Loucy (cell line): ENCODE results near the gene FBP2.

Source experiments
- H2AFZ ChIP-seq: fragments of 200-600 bp; sonication (generic); 2 replicates; pipeline ENCODE4 v1.6.0; 2016; ENCODE audit warnings: antibody characterized with exemption, mild to moderate bottlenecking, low read length, moderate library complexity
- H3F3A ChIP-seq: fragments of 200-600 bp; 2 replicates; pipeline ENCODE4 v1.6.0; 2016; ENCODE audit warnings: antibody characterized with exemption, low read depth, mild to moderate bottlenecking
- H3K27me3 ChIP-seq: fragments of 200-600 bp; sonication (generic); 2 replicates; pipeline ENCODE4 v1.6.1; 2014; ENCODE audit warnings: low read length, mild to moderate bottlenecking; ENCODE audit not compliant: insufficient read depth, poor library complexity, severe bottlenecking
- H3K36me3 ChIP-seq: fragments of 200-600 bp; sonication (generic); 2 replicates; pipeline ENCODE4 v1.6.1; 2016; ENCODE audit warnings: low read length; ENCODE audit not compliant: insufficient read depth
- H3K4me1 ChIP-seq: fragments of 200-600 bp; sonication (generic); 2 replicates; pipeline ENCODE4 v1.5.1; 2014; ENCODE audit warnings: low read length, mild to moderate bottlenecking; ENCODE audit not compliant: insufficient read depth, poor library complexity, severe bottlenecking
- H3K4me2 ChIP-seq: fragments of 200-600 bp; sonication (generic); 2 replicates; pipeline ENCODE4 v1.6.0; 2014; ENCODE audit warnings: antibody characterized with exemption, low read length, low read depth, mild to moderate bottlenecking; ENCODE audit not compliant: poor library complexity, severe bottlenecking
- H3K4me3 ChIP-seq: fragments of 200-600 bp; sonication (generic); 2 replicates; pipeline ENCODE4 v1.5.1; 2014; ENCODE audit warnings: low read length, mild to moderate bottlenecking, mixed read lengths; ENCODE audit not compliant: poor library complexity, severe bottlenecking
- H3K79me2 ChIP-seq: fragments of 200-600 bp; sonication (generic); 2 replicates; pipeline ENCODE4 v1.6.1; 2014; ENCODE audit warnings: low read length; ENCODE audit not compliant: insufficient read depth
- H3K9ac ChIP-seq: fragments of 200-600 bp; sonication (generic); 2 replicates; pipeline ENCODE4 v1.6.0; 2014; ENCODE audit warnings: mild to moderate bottlenecking, low read depth, low read length, moderate library complexity; ENCODE audit not compliant: poor library complexity, severe bottlenecking
- H3K9me2 ChIP-seq: fragments of 200-600 bp; sonication (generic); replicated peaks from 2 replicates; pipeline ENCODE4 v1.6.1; 2016; ENCODE audit warnings: low read depth, low read length, mixed read lengths
- H3K9me3 ChIP-seq: fragments of 200-600 bp; sonication (generic); 2 replicates; pipeline ENCODE4 v1.6.1; 2014; ENCODE audit warnings: mild to moderate bottlenecking, antibody characterized with exemption, low read length, low read depth; ENCODE audit not compliant: insufficient read depth
- H4K20me1 ChIP-seq: fragments of 200-600 bp; sonication (generic); 2 replicates; pipeline ENCODE4 v1.6.0; 2014; ENCODE audit warnings: antibody characterized with exemption, low read length, mild to moderate bottlenecking; ENCODE audit not compliant: insufficient read depth, poor library complexity, severe bottlenecking
- CTCF ChIP-seq: fragments of 200-600 bp; sonication (generic); conservative IDR thresholded peaks from 2 replicates; pipeline ENCODE4 v1.5.1; 2014; ENCODE audit warnings: mild to moderate bottlenecking, antibody characterized with exemption, low read length
- EZH2phosphoT487 ChIP-seq: fragments of 200-600 bp; IDR thresholded peaks from 2 replicates; pipeline ENCODE4 v1.6.1; 2018; ENCODE audit warnings: antibody characterized with exemption, mild to moderate bottlenecking, moderate library complexity, borderline replicate concordance

FBP2 gene

GRCh38 chr9:94563548-94563947 lies 30.1 kb downstream of the FBP2 start:
- no peaks in the 10 kb centered on the region for H3K9me2 ChIP-seq
- no peaks in the 10 kb centered on the region for H3K27me3 ChIP-seq
- no peak overlapping the region for H2AFZ ChIP-seq
- no peaks in the 10 kb centered on the region for H3K36me3 ChIP-seq
- no peak overlapping the region for H3K4me2 ChIP-seq
- no peaks in the 10 kb centered on the region for H3K4me1 ChIP-seq
- TF ChIP-seq CTCF (peak; percentile 42; the same call in 1 of the 2 replicates), EZH2phosphoT487 (no peak)
- no peaks in the 10 kb centered on the region for H3F3A ChIP-seq
- H4K20me1 ChIP-seq = no peaks in the 10 kb centered on the region
- H3K79me2 ChIP-seq = no peaks in the 10 kb centered on the region
- H3K4me3 ChIP-seq = no peak overlapping the region
- no peaks in the 10 kb centered on the region for H3K9me3 ChIP-seq
- no peak overlapping the region for H3K9ac ChIP-seq

- Histone ChIP-seq H3K4me1 (no peaks in the 10 kb centered on the region), H3K4me2 (no peak overlapping the region), H3K4me3 (no peak overlapping the region), H4K20me1 (no peaks in the 10 kb centered on the region), H3K27me3 (peaks cover 5% of the 10 kb centered on the region), H3K9me2 (no peaks in the 10 kb centered on the region), H3K9ac (no peak overlapping the region), H3K9me3 (no peaks in the 10 kb centered on the region), H2AFZ (no peak overlapping the region), H3F3A (no peaks in the 10 kb centered on the region), H3K79me2 (no peaks in the 10 kb centered on the region), H3K36me3 (no peaks in the 10 kb centered on the region)
- TF ChIP-seq EZH2phosphoT487 (no peak), CTCF (no peak)
Observed at GRCh38 chr9:94560237-94560636, 33.4 kb downstream of the FBP2 start.

- no peak overlapping the region for H3K4me3 ChIP-seq
- no peaks in the 10 kb centered on the region for H3K9me3 ChIP-seq
- H3F3A ChIP-seq = no peaks in the 10 kb centered on the region
- H3K9me2 ChIP-seq = no peaks in the 10 kb centered on the region
- H3K36me3 ChIP-seq = no peaks in the 10 kb centered on the region
- H3K79me2 ChIP-seq = no peaks in the 10 kb centered on the region
- no peak overlapping the region for H3K4me2 ChIP-seq
- H2AFZ ChIP-seq = no peak overlapping the region
- H3K27me3 ChIP-seq = peaks cover 10% of the 10 kb centered on the region
- TF ChIP-seq EZH2phosphoT487 = no peak
- no peak for TF ChIP-seq CTCF
- H4K20me1 ChIP-seq = no peaks in the 10 kb centered on the region
- no peaks in the 10 kb centered on the region for H3K4me1 ChIP-seq
- H3K9ac ChIP-seq = no peak overlapping the region
Observed at GRCh38 chr9:94557376-94557775, 36.2 kb downstream of the FBP2 start.
